Skeletal muscle tissue (tissue), 4 donors: ENCODE data around the gene SLC25A12. TPM values are rescaled to one million over a fixed set of nuclear protein-coding genes. Genes with fewer than 3 reads are reported as not detected.
"Not testable (repeated sequence)": the region's sequence is repeated elsewhere in the genome, so short reads cannot be mapped to it uniquely, and the experiment has no call there.

Source experiments
- H3K27ac ChIP-seq: one replicate; pipeline ENCODE4 v1.7.0; 2013; ENCODE audit warnings: mild to moderate bottlenecking, low read depth, low read length, inconsistent platforms
- H3K27me3 ChIP-seq, 3 donors: one replicate each; pipeline ENCODE4 v1.7.0; 2013; ENCODE audit warnings: low read length in 3 of 3; ENCODE audit not compliant: control insufficient read depth in 3 of 3, insufficient read depth in 3 of 3
- H3K36me3 ChIP-seq, 3 donors: one replicate each; pipeline ENCODE4 v1.7.0; 2013; ENCODE audit warnings: low read length in 3 of 3; ENCODE audit not compliant: control insufficient read depth in 3 of 3, insufficient read depth in 3 of 3
- H3K4me1 ChIP-seq, 3 donors: one replicate each; pipeline ENCODE4 v1.7.0; 2013; ENCODE audit warnings: low read length in 3 of 3, mild to moderate bottlenecking in 3 of 3; ENCODE audit not compliant: control insufficient read depth in 3 of 3, insufficient read depth in 3 of 3
- H3K4me3 ChIP-seq, 3 donors: one replicate each; pipeline ENCODE4 v1.7.0; 2013; ENCODE audit warnings: low read length in 3 of 3
- H3K9ac ChIP-seq, 3 donors: one replicate each; pipeline ENCODE4 v1.7.0; 2013; ENCODE audit warnings: low read length in 3 of 3, mild to moderate bottlenecking in 3 of 3, moderate library complexity in 2 of 3, low read depth in 1 of 3
- H3K9me3 ChIP-seq, 3 donors: one replicate each; pipeline ENCODE4 v1.7.0; 2013; ENCODE audit warnings: low read length in 3 of 3; ENCODE audit not compliant: control insufficient read depth in 3 of 3
- total RNA-seq: library from RNA; depleted of rRNA; stranded (reverse); fragments of >200 nt; gene quantifications from one replicate; pipeline ENCODE4 v1.2.3, GENCODE V29; 2014
- donor health status: Osteomylitis.

Gene SLC25A12
- total RNA-seq, 1 donor from 2014 or later: 27.7 TPM

GRCh38 chr2:171785450-171785849, 108.6 kb downstream of the SLC25A12 start:
- Histone ChIP-seq H3K9me3 (no peaks in the 10 kb centered on the region), H3K4me1 (no peaks in the 10 kb centered on the region), H3K36me3 (peaks cover 44 to 61% (median 58%) of the 10 kb centered on the region in 3 donors), H3K4me3 (no peak overlapping the region), H3K27ac (no peak overlapping the region), H3K27me3 (no peaks in the 10 kb centered on the region), H3K9ac (no peak overlapping the region)

GRCh38 chr2:171778515-171778914, 115.5 kb downstream of the SLC25A12 start:
- Histone ChIP-seq H3K36me3 (peaks cover 0 to 25% (median 12%) of the 10 kb centered on the region in 3 donors), H3K27me3 (no peaks in the 10 kb centered on the region), H3K27ac (no peak overlapping the region), H3K4me1 (no peaks in the 10 kb centered on the region), H3K4me3 (no peak overlapping the region), H3K9me3 (no peaks in the 10 kb centered on the region), H3K9ac (no peak overlapping the region)

GRCh38 chr2:171774581-171774980, 119.5 kb downstream of the SLC25A12 start:
- H3K9ac ChIP-seq, H3K4me1 ChIP-seq, H3K4me3 ChIP-seq, H3K9me3 ChIP-seq, H3K27ac ChIP-seq, H3K27me3 ChIP-seq: not testable (repeated sequence)
- peaks cover 0 to 12% (median 2%) of the 10 kb centered on the region in 3 donors for H3K36me3 ChIP-seq

- H3K9ac ChIP-seq: no peak overlapping the region
- no peaks in the 10 kb centered on the region for H3K27me3 ChIP-seq
- no peaks in the 10 kb centered on the region for H3K4me1 ChIP-seq
- H3K36me3 ChIP-seq: peaks cover 0 to 8% (median 5%) of the 10 kb centered on the region in 3 donors
- H3K9me3 ChIP-seq: no peaks in the 10 kb centered on the region
- no peak overlapping the region for H3K27ac ChIP-seq
- no peak overlapping the region for H3K4me3 ChIP-seq
These were observed 121.7 kb downstream of the SLC25A12 start for GRCh38 chr2:171772373-171772772.

GRCh38 chr2:171771463-171771862, 122.6 kb downstream of the SLC25A12 start:
- Histone ChIP-seq H3K27ac (no peak overlapping the region), H3K36me3 (peaks cover 0 to 5% (median 4%) of the 10 kb centered on the region in 3 donors), H3K27me3 (no peaks in the 10 kb centered on the region), H3K4me3 (no peak overlapping the region), H3K9ac (no peak overlapping the region), H3K9me3 (no peaks in the 10 kb centered on the region), H3K4me1 (no peaks in the 10 kb centered on the region)

GRCh38 chr2:171763602-171764001, 130.4 kb downstream of the SLC25A12 start:
- H3K36me3 ChIP-seq: peaks cover 12 to 15% (median 15%) of the 10 kb centered on the region in 3 donors
- H3K4me1 ChIP-seq: no peaks in the 10 kb centered on the region
- H3K9ac ChIP-seq: no peak overlapping the region
- H3K4me3 ChIP-seq: no peak overlapping the region
- H3K27ac ChIP-seq: no peak overlapping the region
- no peaks in the 10 kb centered on the region for H3K9me3 ChIP-seq
- no peaks in the 10 kb centered on the region for H3K27me3 ChIP-seq

- H3K4me3 ChIP-seq: no peak overlapping the region
- no peaks in the 10 kb centered on the region for H3K4me1 ChIP-seq
- no peak overlapping the region for H3K9ac ChIP-seq
- no peaks in the 10 kb centered on the region for H3K27me3 ChIP-seq
- no peak overlapping the region for H3K27ac ChIP-seq
- H3K9me3 ChIP-seq: no peaks in the 10 kb centered on the region
- peaks cover 12 to 15% (median 15%) of the 10 kb centered on the region in 3 donors for H3K36me3 ChIP-seq
These were observed 131.0 kb downstream of the SLC25A12 start for GRCh38 chr2:171762879-171763573.

GRCh38 chr2:171761176-171761575, 132.9 kb downstream of the SLC25A12 start:
- H3K27ac ChIP-seq, H3K4me3 ChIP-seq, H3K4me1 ChIP-seq, H3K9ac ChIP-seq, H3K27me3 ChIP-seq, H3K9me3 ChIP-seq: not testable (repeated sequence)
- H3K36me3 ChIP-seq: peaks cover 10 to 15% (median 12%) of the 10 kb centered on the region in 3 donors

GRCh38 chr2:171758762-171759161, 135.3 kb downstream of the SLC25A12 start:
- not testable (repeated sequence) for H3K27ac ChIP-seq, H3K9me3 ChIP-seq, H3K27me3 ChIP-seq, H3K4me1 ChIP-seq, H3K9ac ChIP-seq, H3K4me3 ChIP-seq
- peaks cover 10 to 15% (median 12%) of the 10 kb centered on the region in 3 donors for H3K36me3 ChIP-seq

- H3K27ac ChIP-seq: no peak overlapping the region
- no peak overlapping the region for H3K4me3 ChIP-seq
- H3K9me3 ChIP-seq: no peaks in the 10 kb centered on the region
- no peaks in the 10 kb centered on the region for H3K27me3 ChIP-seq
- no peaks in the 10 kb centered on the region for H3K4me1 ChIP-seq
- no peak overlapping the region for H3K9ac ChIP-seq
- peaks cover 3 to 11% (median 5%) of the 10 kb centered on the region in 3 donors for H3K36me3 ChIP-seq
These were observed 139.6 kb downstream of the SLC25A12 start for GRCh38 chr2:171754254-171754939.
